Lung (tissue), 12 donors: Measurements from ENCODE around the gene ZC3H14. TPM values are rescaled to one million over a fixed set of nuclear protein-coding genes. Genes with fewer than 3 reads are reported as not detected.

Experiments used
- ATAC-seq: fragments of 200-7000 bp; cut with Tn5 transposase; one replicate; pipeline ENCODE4 v1.9.1; 2020; ENCODE audit warnings: moderate number of reproducible peaks; ENCODE audit not compliant: insufficient read depth, low FRiP score
- DNase-seq, 3 donors: peaks; one replicate each; pipeline ENCODE4 v3.0.0-alpha.2; 2013 to 2017
- H3K27ac ChIP-seq, 2 donors: one replicate each; pipeline ENCODE4 v1.5.1; 2013; ENCODE audit warnings: mild to moderate bottlenecking in 2 of 2, moderate library complexity in 2 of 2, control low read depth in 1 of 2, inconsistent platforms in 1 of 2, low read depth in 1 of 2, low read length in 1 of 2
- H3K27me3 ChIP-seq, 3 donors: one replicate each; pipeline ENCODE4 v1.5.1; 2013; ENCODE audit warnings: low read length in 2 of 3; ENCODE audit not compliant: control insufficient read depth in 3 of 3, insufficient read depth in 3 of 3
- H3K36me3 ChIP-seq, 4 donors: one replicate each; pipeline ENCODE4 v1.5.1; 2013; ENCODE audit warnings: low read length in 4 of 4, mild to moderate bottlenecking in 1 of 4, moderate library complexity in 1 of 4; ENCODE audit not compliant: control insufficient read depth in 4 of 4, insufficient read depth in 4 of 4
- H3K4me1 ChIP-seq, 5 donors: one replicate each; pipeline ENCODE4 v1.5.1; 2013; ENCODE audit warnings: low read length in 5 of 5, mild to moderate bottlenecking in 2 of 5, moderate library complexity in 1 of 5; ENCODE audit not compliant: control insufficient read depth in 5 of 5, insufficient read depth in 5 of 5
- H3K4me3 ChIP-seq: one replicate; pipeline ENCODE4 v1.5.1; 2013; ENCODE audit warnings: mild to moderate bottlenecking, control low read depth, moderate library complexity
- H3K9ac ChIP-seq, 2 donors: one replicate each; pipeline ENCODE4 v1.5.1; 2013; ENCODE audit warnings: low read length in 2 of 2, control low read depth in 1 of 2; ENCODE audit not compliant: insufficient read depth in 1 of 2
- H3K9me3 ChIP-seq, 4 donors: one replicate each; pipeline ENCODE4 v1.5.1; 2013; ENCODE audit warnings: low read length in 3 of 4, mild to moderate bottlenecking in 1 of 4, moderate library complexity in 1 of 4; ENCODE audit not compliant: control insufficient read depth in 4 of 4, insufficient read depth in 3 of 4
- CTCF ChIP-seq: IDR thresholded peaks from 2 replicates; pipeline ENCODE4 v1.5.1; 2012; ENCODE audit warnings: mild to moderate bottlenecking; ENCODE audit errors: control extremely low read depth, extremely low read depth
- WGBS, 2 donors: extraction: QIAGEN DNeasy Blood & Tissue Kit; methylation state at CpG; one replicate each; pipeline ENCODE4 v1.1.7; 2013; 5-methylcytosine and 5-hydroxymethylcytosine counted together
- polyA plus RNA-seq, 2 donors: library from polyadenylated mRNA; stranded (reverse); fragments of 200-250 nt; gene quantifications; one replicate each; pipeline ENCODE4 v1.2.1, GENCODE V29; 2013
- total RNA-seq, 2 donors: library from RNA; depleted of rRNA in 1 of 2; stranded (reverse); fragments of >200 nt in 1 of 2; gene quantifications; one replicate each; pipeline ENCODE4 v1.2.1, GENCODE V29; 2014 to 2021
- donor health status: control.
- donor health status: control.
- donor health status: Bipolar disorder and iron deficiency.
- donor health status: healthy.
- donor health status: DM: yes; HTN: yes; CAD: no.

ZC3H14 gene
- total and polyA plus RNA-seq, 4 donors, result 21.9 to 79.7 (median 36.3) TPM

- TF ChIP-seq CTCF, result no peak
- Histone ChIP-seq H3K36me3 (peaks cover 24 to 66% (median 33%) of the 10 kb centered on the region in 4 donors), H3K4me1 (no peaks in the 10 kb centered on the region), H3K9ac (no peak overlapping the region), H3K9me3 (no peaks in the 10 kb centered on the region), H3K27me3 (no peaks in the 10 kb centered on the region), H3K27ac (no peak overlapping the region), H3K4me3 (no peak overlapping the region)
- DNase-seq (no peak), ATAC-seq (no peak)
- WGBS, 2 donors, result 80% methylated on average over 10 of the region's 10 CpGs
Measured at GRCh38 chr14:88599761-88600439, 37.1 kb downstream of the ZC3H14 start.

GRCh38 chr14:88604212-88604611 lies 41.4 kb downstream of the ZC3H14 start:
- no peak for ATAC-seq
- Histone ChIP-seq H3K27me3 (no peaks in the 10 kb centered on the region), H3K36me3 (peaks cover 17 to 66% (median 35%) of the 10 kb centered on the region in 4 donors), H3K27ac (no peak overlapping the region), H3K9me3 (no peaks in the 10 kb centered on the region), H3K4me1 (no peaks in the 10 kb centered on the region), H3K9ac (no peak overlapping the region), H3K4me3 (no peak overlapping the region)
- no peak for DNase-seq
- no peak for TF ChIP-seq CTCF

- Histone ChIP-seq H3K4me1 (no peaks in the 10 kb centered on the region), H3K36me3 (peaks cover 29 to 69% (median 35%) of the 10 kb centered on the region in 4 donors), H3K27me3 (no peaks in the 10 kb centered on the region), H3K9me3 (no peaks in the 10 kb centered on the region), H3K9ac (no peak overlapping the region), H3K4me3 (no peak overlapping the region), H3K27ac (no peak overlapping the region)
- TF ChIP-seq CTCF, result no peak
- ATAC-seq, result no peak
- no peak for DNase-seq
- WGBS, 2 donors, result 88 to 96% methylated on average over 2 of the region's 2 CpGs
Measured at GRCh38 chr14:88605594-88605993, 42.8 kb downstream of the ZC3H14 start.

DNA sequence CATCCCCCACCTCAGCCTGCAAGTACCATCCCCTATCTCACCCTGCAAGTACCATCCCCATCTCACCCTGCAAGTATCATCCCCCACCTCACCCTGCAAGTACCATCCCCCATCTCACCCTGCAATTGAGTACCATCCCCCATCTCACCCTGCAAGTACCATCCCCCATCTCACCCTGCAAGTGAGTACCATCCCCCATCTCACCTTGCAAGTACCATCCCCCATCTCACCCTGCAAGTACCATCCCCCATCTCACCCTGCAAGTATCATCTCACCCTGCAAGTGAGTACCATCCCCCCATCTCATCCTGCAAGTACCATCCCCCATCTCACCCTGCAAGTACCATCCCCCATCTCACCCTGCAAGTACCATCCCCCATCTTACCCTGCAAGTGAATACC lies 45.0 kb downstream of the ZC3H14 start:
- no peaks in the 10 kb centered on the region for H3K4me1 ChIP-seq
- ATAC-seq, result no peak
- DNase-seq, result no peak
- H3K27me3 ChIP-seq, result no peaks in the 10 kb centered on the region
- no peak overlapping the region for H3K9ac ChIP-seq
- no peaks in the 10 kb centered on the region for H3K9me3 ChIP-seq
- TF ChIP-seq CTCF, result no peak
- no peak overlapping the region for H3K27ac ChIP-seq
- peaks cover 30 to 69% (median 40%) of the 10 kb centered on the region in 4 donors for H3K36me3 ChIP-seq
- no peak overlapping the region for H3K4me3 ChIP-seq
